ENCODE data around the gene ERGIC3.
"Not testable (repeated sequence)": the region's sequence is repeated elsewhere in the genome, so short reads cannot be mapped to it uniquely, and the experiment has no call there.

The ERGIC3 gene

DNA sequence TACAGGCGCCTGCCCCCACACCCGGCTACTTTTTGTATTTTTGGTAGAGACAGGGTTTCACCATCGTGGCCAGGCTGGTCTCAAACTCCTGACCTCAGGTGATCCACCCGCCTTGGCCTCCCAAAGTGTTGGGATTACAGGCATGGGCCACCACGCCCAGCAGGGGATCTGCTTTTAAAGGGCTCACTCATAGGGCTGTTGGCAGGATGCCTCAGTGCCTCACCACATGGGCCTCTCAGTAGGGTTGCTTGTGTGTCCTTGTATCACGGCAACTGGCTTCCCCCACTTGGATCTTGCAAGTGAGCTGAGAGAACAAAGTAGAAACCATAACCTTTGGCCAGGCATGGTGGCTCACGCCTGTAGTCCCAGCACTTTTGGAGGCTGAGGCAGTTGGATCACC lies 3.1 kb downstream of the ERGIC3 start:
- H3K9me3 ChIP-seq (ENCODE audit: control insufficient read depth, insufficient read depth, low read depth, low read length); H3K27ac ChIP-seq (ENCODE audit: extremely low read depth, low read depth, low read length); H3K4me3 ChIP-seq (ENCODE audit: low read depth, low read length); CTCF ChIA-PET; H3K4me1 ChIP-seq (ENCODE audit: control insufficient read depth, insufficient read depth, low read length): not testable (repeated sequence)
- peak; percentile 97 for TF ChIP-seq ZIC2 (tag by site-specific recombination; IDR thresholded peaks at IDR 0.05)
- 0 out of 2 replicates have a peak, but pooled peaks have one; percentile 28 for TF ChIP-seq ZBTB8A (tag by site-specific recombination; IDR thresholded peaks at IDR 0.05)
- TF ChIP-seq GLIS1 (tag by site-specific recombination; IDR thresholded peaks at IDR 0.05): peak; percentile 96
- POLR2A ChIA-PET: interaction anchor here (1.0 kb wide), 1 partner anchor 226 kb away, joined by 3 read pairs; no protein-coding TSS in a partner anchor
- peaks cover 4 to 67% of the 10 kb centered on the region in 2 experiments; a peak in 2 of 3 replicates for H3K36me3 ChIP-seq (ENCODE audit: control insufficient read depth in 2 of 2, insufficient read depth in 1 of 2, low read length in 2 of 2)

DNA sequence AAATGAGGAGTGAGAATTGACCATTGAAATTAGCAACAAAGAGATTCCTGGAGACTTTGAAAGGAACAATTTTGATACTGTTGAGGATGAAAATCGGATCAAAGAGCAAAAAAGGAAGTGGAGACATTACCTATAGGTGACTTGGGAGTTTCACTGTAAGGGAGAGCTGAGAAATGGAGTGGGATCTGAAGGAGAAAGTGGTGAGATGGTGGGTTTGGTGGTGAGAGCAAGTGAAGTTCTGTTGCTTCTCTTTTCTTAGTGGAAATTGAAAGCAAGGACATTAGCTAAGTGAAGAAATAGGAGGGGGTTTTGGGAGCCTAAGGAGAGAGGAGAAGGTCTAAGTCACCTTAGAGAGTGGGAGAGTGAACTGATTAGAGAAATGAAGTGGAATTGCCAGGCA lies 4.2 kb downstream of the ERGIC3 start:
- Histone ChIP-seq H3K27ac (ENCODE audit: extremely low read depth, low read depth, low read length) (no peak overlapping the region), H3K36me3 (ENCODE audit: control insufficient read depth in 2 of 2, insufficient read depth in 1 of 2, low read length in 2 of 2) (peaks cover 5 to 76% of the 10 kb centered on the region in 2 experiments; a peak in 2 of 3 replicates), H3K4me1 (ENCODE audit: control insufficient read depth, insufficient read depth, low read length) (peaks cover 4% of the 10 kb centered on the region; the same call in 1 of the 2 replicates), H3K4me3 (ENCODE audit: low read depth, low read length) (no peak overlapping the region), H3K9me3 (ENCODE audit: control insufficient read depth, insufficient read depth, low read depth, low read length) (no peaks in the 10 kb centered on the region)
- POLR2A ChIA-PET: no interaction called here
- TF ChIP-seq ZNF292 (tag by site-specific recombination; IDR thresholded peaks at IDR 0.05; ENCODE audit: borderline replicate concordance, low read depth) (no peak), PRDM1 (tag by site-specific recombination; IDR thresholded peaks at IDR 0.05) (peak; percentile 99), ZNF521 (tag by site-specific recombination; IDR thresholded peaks at IDR 0.05) (no peak)
- TF ChIP-seq, protein P1, sequence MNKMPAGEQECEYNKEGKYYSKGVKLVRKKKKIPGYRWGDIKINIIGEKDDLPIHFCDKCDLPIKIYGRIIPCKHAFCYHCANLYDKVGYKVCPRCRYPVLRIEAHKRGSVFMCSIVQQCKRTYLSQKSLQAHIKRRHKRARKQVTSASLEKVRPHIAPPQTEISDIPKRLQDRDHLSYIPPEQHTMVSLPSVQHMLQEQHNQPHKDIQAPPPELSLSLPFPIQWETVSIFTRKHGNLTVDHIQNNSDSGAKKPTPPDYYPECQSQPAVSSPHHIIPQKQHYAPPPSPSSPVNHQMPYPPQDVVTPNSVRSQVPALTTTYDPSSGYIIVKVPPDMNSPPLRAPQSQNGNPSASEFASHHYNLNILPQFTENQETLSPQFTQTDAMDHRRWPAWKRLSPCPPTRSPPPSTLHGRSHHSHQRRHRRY (tag by site-specific recombination; IDR thresholded peaks at IDR 0.05): no peak
- CTCF ChIA-PET: interaction anchor here (1.1 kb wide), 1 partner anchor 72 kb away, joined by 3 read pairs; no protein-coding TSS in a partner anchor

DNA sequence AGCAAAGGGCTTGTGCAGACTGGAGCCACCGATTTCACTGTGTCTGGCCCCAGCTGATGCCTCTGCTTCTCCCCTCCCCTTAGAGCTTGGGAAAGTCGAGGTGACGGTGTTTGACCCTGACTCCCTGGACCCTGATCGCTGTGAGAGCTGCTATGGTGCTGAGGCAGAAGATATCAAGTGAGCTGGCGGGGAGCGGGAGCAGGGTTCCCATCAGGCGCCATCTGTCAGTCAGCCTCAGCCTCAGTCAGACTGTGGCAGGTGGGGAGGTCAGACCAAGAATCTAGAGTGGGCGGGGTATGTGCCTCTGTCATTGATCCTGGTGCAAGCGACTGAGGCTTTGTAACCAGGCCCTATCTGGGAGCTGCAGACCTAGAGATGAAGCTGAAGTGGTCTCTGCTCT lies 5.5 kb downstream of the ERGIC3 start:
- Histone ChIP-seq H3K9me3 (ENCODE audit: control insufficient read depth, insufficient read depth, low read depth, low read length) (no peaks in the 10 kb centered on the region), H3K36me3 (ENCODE audit: control insufficient read depth in 2 of 2, insufficient read depth in 1 of 2, low read length in 2 of 2) (peaks cover 7 to 88% of the 10 kb centered on the region in 2 experiments; a peak in 2 of 3 replicates), H3K27ac (ENCODE audit: extremely low read depth, low read depth, low read length) (no peak overlapping the region), H3K4me1 (ENCODE audit: control insufficient read depth, insufficient read depth, low read length) (no peaks in the 10 kb centered on the region), H3K4me3 (ENCODE audit: low read depth, low read length) (no peak overlapping the region)
- CTCF ChIA-PET: interaction anchor here (0.7 kb wide), 1 partner anchor 18 kb away, joined by 3 read pairs; no protein-coding TSS in a partner anchor
- no peak for TF ChIP-seq ZNF548 (tag by site-specific recombination; IDR thresholded peaks at IDR 0.05)
- TF ChIP-seq, protein P2, sequence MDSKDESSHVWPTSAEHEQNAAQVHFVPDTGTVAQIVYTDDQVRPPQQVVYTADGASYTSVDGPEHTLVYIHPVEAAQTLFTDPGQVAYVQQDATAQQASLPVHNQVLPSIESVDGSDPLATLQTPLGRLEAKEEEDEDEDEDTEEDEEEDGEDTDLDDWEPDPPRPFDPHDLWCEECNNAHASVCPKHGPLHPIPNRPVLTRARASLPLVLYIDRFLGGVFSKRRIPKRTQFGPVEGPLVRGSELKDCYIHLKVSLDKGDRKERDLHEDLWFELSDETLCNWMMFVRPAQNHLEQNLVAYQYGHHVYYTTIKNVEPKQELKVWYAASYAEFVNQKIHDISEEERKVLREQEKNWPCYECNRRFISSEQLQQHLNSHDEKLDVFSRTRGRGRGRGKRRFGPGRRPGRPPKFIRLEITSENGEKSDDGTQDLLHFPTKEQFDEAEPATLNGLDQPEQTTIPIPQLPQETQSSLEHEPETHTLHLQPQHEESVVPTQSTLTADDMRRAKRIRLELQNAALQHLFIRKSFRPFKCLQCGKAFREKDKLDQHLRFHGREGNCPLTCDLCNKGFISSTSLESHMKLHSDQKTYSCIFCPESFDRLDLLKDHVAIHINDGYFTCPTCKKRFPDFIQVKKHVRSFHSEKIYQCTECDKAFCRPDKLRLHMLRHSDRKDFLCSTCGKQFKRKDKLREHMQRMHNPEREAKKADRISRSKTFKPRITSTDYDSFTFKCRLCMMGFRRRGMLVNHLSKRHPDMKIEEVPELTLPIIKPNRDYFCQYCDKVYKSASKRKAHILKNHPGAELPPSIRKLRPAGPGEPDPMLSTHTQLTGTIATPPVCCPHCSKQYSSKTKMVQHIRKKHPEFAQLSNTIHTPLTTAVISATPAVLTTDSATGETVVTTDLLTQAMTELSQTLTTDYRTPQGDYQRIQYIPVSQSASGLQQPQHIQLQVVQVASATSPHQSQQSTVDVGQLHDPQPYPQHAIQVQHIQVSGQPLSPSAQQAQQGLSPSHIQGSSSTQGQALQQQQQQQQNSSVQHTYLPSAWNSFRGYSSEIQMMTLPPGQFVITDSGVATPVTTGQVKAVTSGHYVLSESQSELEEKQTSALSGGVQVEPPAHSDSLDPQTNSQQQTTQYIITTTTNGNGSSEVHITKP (tag by site-specific recombination; IDR thresholded peaks at IDR 0.05): 0 out of 2 replicates have a peak, but pooled peaks have one; percentile 24
- POLR2A ChIA-PET: no interaction called here

DNA sequence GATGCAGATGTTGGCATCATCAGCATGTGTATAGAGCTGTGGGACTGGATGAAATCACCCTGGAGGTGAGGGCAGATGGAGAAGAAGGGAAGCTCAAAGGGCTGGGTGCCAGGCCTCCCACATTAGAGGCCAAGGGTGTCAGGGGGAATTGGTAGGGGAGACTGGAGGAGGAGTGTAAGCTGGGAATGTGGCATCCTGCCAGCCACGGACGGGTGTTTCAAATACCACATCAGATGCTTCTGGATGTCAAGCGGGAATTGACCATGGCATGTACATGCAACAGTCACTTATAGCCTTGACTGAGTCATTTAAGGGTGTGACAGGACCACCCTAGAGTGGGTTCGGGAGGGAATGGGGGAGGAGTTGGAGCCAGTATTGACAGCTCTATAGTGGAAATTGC lies 9.6 kb downstream of the ERGIC3 start:
- no peak for TF ChIP-seq ZNF558 (tag by site-specific recombination; IDR thresholded peaks at IDR 0.05)
- no peak for TF ChIP-seq KLF8 (tag by site-specific recombination; IDR thresholded peaks at IDR 0.05)
- peak; percentile 51 for TF ChIP-seq EGR2 (tag by site-specific recombination; IDR thresholded peaks at IDR 0.05; ENCODE audit: low read depth)
- TF ChIP-seq ZNF664 (tag by site-specific recombination; IDR thresholded peaks at IDR 0.05): no peak
- no peak for TF ChIP-seq ZNF600 (tag by site-specific recombination; IDR thresholded peaks at IDR 0.05)
- no peak for TF ChIP-seq WT1 (tag by site-specific recombination; IDR thresholded peaks at IDR 0.05)
- peak; percentile 47; the same call in 1 of the 2 replicates for TF ChIP-seq KLF1 (tag by site-specific recombination; IDR thresholded peaks at IDR 0.05)
- TF ChIP-seq, protein P3, sequence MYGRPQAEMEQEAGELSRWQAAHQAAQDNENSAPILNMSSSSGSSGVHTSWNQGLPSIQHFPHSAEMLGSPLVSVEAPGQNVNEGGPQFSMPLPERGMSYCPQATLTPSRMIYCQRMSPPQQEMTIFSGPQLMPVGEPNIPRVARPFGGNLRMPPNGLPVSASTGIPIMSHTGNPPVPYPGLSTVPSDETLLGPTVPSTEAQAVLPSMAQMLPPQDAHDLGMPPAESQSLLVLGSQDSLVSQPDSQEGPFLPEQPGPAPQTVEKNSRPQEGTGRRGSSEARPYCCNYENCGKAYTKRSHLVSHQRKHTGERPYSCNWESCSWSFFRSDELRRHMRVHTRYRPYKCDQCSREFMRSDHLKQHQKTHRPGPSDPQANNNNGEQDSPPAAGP (tag by site-specific recombination; IDR thresholded peaks at IDR 0.05): peak; percentile 97
- no peak overlapping the region for H3K4me3 ChIP-seq (ENCODE audit: low read depth, low read length)
- H3K4me1 ChIP-seq (ENCODE audit: control insufficient read depth, insufficient read depth, low read length): no peaks in the 10 kb centered on the region
- H3K27ac ChIP-seq (ENCODE audit: extremely low read depth, low read depth, low read length): no peak overlapping the region
- no peaks in the 10 kb centered on the region for H3K9me3 ChIP-seq (ENCODE audit: control insufficient read depth, insufficient read depth, low read depth, low read length)
- peaks cover 7 to 96% of the 10 kb centered on the region in 2 experiments; a peak in 2 of 3 replicates for H3K36me3 ChIP-seq (ENCODE audit: control insufficient read depth in 2 of 2, insufficient read depth in 1 of 2, low read length in 2 of 2)
- ChIA-PET POLR2A (interaction anchor here (1.3 kb wide), 1 partner anchor 9 kb away, joined by 3 read pairs; no protein-coding TSS in a partner anchor), CTCF (interaction anchor here (1.1 kb wide), 1 partner anchor 69 kb away, joined by 4 read pairs; no protein-coding TSS in a partner anchor)

Data from HEK293 (cell line).